Measurements from ENCODE around the gene NT5DC4.

The NT5DC4 gene

GRCh38 chr2:112728029-112728362, 7.2 kb downstream of the NT5DC4 start:
- no peak for TF ChIP-seq GABPA (IDR thresholded peaks at IDR 0.05; ENCODE audit: low read depth)
- no peak for TF ChIP-seq REST (IDR thresholded peaks at IDR 0.05; ENCODE audit: insufficient replicate concordance, low read depth)
- no peak for TF ChIP-seq CTCF (IDR thresholded peaks at IDR 0.05; ENCODE audit: insufficient read depth, low read length)
- no peak for TF ChIP-seq SPI1 (IDR thresholded peaks at IDR 0.05; ENCODE audit: borderline replicate concordance, low read depth)
- no peak overlapping the region for H3K27ac ChIP-seq (replicated peaks)
- no peaks in the 10 kb centered on the region for H3K27me3 ChIP-seq (ENCODE audit: insufficient read depth, poor library complexity, severe bottlenecking)
- H3K4me3 ChIP-seq (replicated peaks; ENCODE audit: insufficient read depth, low read length), result no peak overlapping the region
- DNase-seq (ENCODE audit: low read depth in 1 of 2, low spot score in 1 of 2), result no peak

GRCh38 chr2:112728378-112729175, 7.8 kb downstream of the NT5DC4 start:
- H3K27me3 ChIP-seq (ENCODE audit: insufficient read depth, poor library complexity, severe bottlenecking), result no peaks in the 10 kb centered on the region
- no peak overlapping the region for H3K27ac ChIP-seq (replicated peaks)
- H3K4me3 ChIP-seq (replicated peaks; ENCODE audit: insufficient read depth, low read length), result no peak overlapping the region
- DNase-seq (ENCODE audit: low read depth in 1 of 2, low spot score in 1 of 2), result no peak
- TF ChIP-seq GABPA (IDR thresholded peaks at IDR 0.05; ENCODE audit: low read depth) (no peak), SPI1 (IDR thresholded peaks at IDR 0.05; ENCODE audit: borderline replicate concordance, low read depth) (no peak), REST (IDR thresholded peaks at IDR 0.05; ENCODE audit: insufficient replicate concordance, low read depth) (no peak), POLR2AphosphoS5 (IDR thresholded peaks at IDR 0.05; ENCODE audit: low read depth) (no peak), CTCF (IDR thresholded peaks at IDR 0.05; ENCODE audit: insufficient read depth, low read length) (no peak)

- no peak for DNase-seq (ENCODE audit: low read depth in 1 of 2, low spot score in 1 of 2)
- TF ChIP-seq GABPA (IDR thresholded peaks at IDR 0.05; ENCODE audit: low read depth) (no peak), CTCF (IDR thresholded peaks at IDR 0.05; ENCODE audit: insufficient read depth, low read length) (no peak), REST (IDR thresholded peaks at IDR 0.05; ENCODE audit: insufficient replicate concordance, low read depth) (no peak)
- Histone ChIP-seq H3K27me3 (ENCODE audit: insufficient read depth, poor library complexity, severe bottlenecking) (no peaks in the 10 kb centered on the region), H3K27ac (replicated peaks) (no peak overlapping the region), H3K4me3 (replicated peaks; ENCODE audit: insufficient read depth, low read length) (no peak overlapping the region)
These were observed 9.4 kb downstream of the NT5DC4 start for GRCh38 chr2:112730216-112730615.

Data from HL-60 (cell line).